ENCODE measurements around the gene MYO3B. TPM values are rescaled to one million over a fixed set of nuclear protein-coding genes. Genes with fewer than 3 reads are reported as not detected.

The MYO3B gene
- total RNA-seq (2014; rRNA removed; shearing (Covaris generic)), result 0.04 TPM in 1 of 2 replicates, not detected in the other

DNA sequence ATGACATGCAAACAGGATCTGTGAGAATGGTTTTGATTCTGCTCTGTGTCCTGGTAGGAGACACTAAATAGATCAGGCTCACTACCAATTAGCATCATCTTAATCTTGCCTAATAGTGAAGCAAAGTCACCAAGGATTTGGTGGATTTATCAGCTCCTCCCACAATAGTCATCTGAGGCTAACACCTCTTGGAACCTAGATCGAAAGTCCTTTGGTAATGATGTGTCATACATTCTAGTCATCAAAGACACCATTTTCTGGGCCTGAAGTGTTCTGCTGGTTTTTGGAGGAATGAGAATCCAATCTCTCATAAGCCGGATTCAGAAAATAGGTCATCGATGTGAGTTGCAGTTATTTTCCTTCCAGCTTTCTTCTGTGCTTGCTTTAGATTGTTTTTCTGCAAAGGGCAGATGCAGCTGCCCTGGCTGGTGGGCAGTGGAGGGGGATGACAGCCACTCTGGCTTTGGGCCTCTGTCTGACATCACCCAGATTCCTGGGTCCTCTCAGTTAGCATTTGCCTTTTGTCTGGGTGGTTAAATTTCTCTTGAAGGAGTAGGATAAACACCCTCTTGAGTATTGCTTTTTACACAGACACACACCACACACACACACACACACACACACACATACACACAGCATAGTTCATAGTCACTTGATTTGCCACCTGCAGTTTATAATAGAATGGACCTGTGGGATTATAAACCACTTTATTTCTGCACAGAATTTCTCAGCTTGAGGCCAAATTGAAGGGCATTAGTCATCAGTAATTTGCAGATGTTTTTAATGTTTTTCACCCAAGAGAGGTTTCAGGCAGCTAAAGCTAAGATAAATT lies at the start of gene MYO3B:
MYO3B (plus strand) TSS at position 198 of the 832 bp plus-strand sequence; CDS start at position 339, 141 bp downstream.
- H3K4me3 ChIP-seq, result no peak within 1 kb of the TSS
- no peaks in the 10 kb centered on the region for H3K36me3 ChIP-seq
- no peak for DNase-seq
- H3K4me1 ChIP-seq, result no peaks in the 10 kb centered on the region
- H3K9me3 ChIP-seq (replicated peaks), result no peaks in the 10 kb centered on the region
- H3K27ac ChIP-seq, result no peak within 1 kb of the TSS
- H3K27me3 ChIP-seq, result no peaks in the 10 kb centered on the region

DNA sequence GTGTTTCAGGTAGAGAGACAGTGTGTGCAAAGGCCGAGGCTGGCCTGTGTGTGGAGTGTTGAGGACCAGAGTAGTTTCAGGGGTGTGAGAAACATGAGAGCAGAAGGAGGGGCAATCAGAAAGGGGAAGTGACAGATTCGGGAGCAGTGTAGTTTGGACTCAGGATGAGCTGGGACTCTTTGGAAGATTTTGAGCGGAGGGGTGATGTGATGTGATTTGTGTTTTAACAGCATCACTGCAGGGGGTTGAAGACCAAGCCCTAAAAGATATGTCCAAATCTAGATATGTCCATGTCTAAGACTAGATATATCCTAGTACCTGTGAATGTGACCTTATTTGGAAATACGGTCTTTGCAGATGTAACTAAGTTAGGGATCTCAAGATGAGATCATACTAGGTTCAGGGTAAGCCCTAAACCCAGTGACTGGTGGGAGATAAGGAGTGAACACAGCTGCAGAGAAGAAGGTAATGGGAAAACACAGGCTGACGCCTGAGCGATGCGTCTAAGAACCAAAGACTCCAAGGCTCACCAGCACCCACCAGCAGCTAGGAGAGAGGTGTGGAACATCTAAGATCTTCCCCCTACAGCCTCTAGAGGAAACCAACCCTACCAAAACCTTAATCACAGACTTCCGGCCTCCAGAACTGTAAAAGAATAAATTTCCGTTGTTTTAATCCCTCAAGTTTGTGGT lies 38.5 kb upstream of the MYO3B start:
- Histone ChIP-seq H3K9me3 (replicated peaks) (no peaks in the 10 kb centered on the region), H3K4me3 (no peak overlapping the region), H3K27me3 (no peaks in the 10 kb centered on the region), H3K36me3 (no peaks in the 10 kb centered on the region), H3K27ac (no peak overlapping the region), H3K4me1 (no peaks in the 10 kb centered on the region)
- DNase-seq, result no peak

GRCh38 chr2:170140561-170140960 lies 37.4 kb upstream of the MYO3B start:
- Histone ChIP-seq H3K27ac (no peak overlapping the region), H3K4me1 (no peaks in the 10 kb centered on the region), H3K27me3 (no peaks in the 10 kb centered on the region), H3K9me3 (replicated peaks) (no peaks in the 10 kb centered on the region), H3K4me3 (no peak overlapping the region), H3K36me3 (no peaks in the 10 kb centered on the region)
- DNase-seq, result no peak

DNA sequence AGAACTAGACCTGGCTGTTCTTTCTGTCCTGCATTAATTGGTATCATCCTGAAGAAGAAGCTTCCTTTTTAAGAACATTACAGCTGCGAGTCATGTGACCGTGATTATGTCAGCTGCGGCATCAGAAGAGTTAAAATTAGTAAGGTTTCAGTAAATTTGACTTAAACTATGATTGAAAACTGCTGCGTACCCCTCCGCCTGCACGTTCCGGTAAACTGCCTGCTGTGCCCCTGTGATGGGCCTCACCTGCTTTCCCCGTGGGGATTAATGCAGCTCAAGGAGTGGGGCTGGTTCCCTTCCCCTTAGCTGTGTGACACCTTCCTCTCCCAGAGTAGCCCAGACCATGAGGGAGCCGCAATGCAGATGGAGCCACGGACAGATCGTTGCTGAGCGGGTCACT lies 36.1 kb upstream of the MYO3B start:
- Histone ChIP-seq H3K27ac (no peak overlapping the region), H3K9me3 (replicated peaks) (no peaks in the 10 kb centered on the region), H3K36me3 (no peaks in the 10 kb centered on the region), H3K27me3 (no peaks in the 10 kb centered on the region), H3K4me3 (no peak overlapping the region), H3K4me1 (no peaks in the 10 kb centered on the region)
- no peak for DNase-seq

DNA sequence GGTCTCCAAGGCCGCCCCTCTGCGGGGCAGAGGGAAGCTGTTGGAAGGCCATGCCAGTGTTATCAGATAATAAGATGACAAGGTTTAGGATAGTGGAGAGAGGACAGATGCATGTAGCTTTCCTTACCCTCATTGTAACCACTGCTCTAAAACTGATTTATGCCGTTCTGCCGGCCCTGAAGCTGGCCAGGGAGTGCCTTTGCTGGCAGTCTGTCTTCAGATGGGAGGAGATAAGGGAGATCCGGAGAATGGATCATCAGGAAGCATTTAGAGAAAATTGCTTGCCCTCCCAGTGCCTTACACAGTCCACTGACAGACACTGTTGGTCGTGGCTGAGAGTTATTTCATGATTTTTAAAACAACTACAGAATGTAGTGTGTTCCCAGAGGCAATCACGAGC lies 35.4 kb upstream of the MYO3B start:
- Histone ChIP-seq H3K9me3 (replicated peaks) (no peaks in the 10 kb centered on the region), H3K4me3 (no peak overlapping the region), H3K27me3 (no peaks in the 10 kb centered on the region), H3K36me3 (no peaks in the 10 kb centered on the region), H3K27ac (no peak overlapping the region), H3K4me1 (no peaks in the 10 kb centered on the region)
- no peak for DNase-seq

- H3K4me3 ChIP-seq, result no peak overlapping the region
- no peak for DNase-seq
- H3K9me3 ChIP-seq (replicated peaks), result no peaks in the 10 kb centered on the region
- no peaks in the 10 kb centered on the region for H3K27me3 ChIP-seq
- no peak overlapping the region for H3K27ac ChIP-seq
- H3K4me1 ChIP-seq, result no peaks in the 10 kb centered on the region
- no peaks in the 10 kb centered on the region for H3K36me3 ChIP-seq
These were observed 34.8 kb upstream of the MYO3B start for GRCh38 chr2:170143045-170143717.

DNA sequence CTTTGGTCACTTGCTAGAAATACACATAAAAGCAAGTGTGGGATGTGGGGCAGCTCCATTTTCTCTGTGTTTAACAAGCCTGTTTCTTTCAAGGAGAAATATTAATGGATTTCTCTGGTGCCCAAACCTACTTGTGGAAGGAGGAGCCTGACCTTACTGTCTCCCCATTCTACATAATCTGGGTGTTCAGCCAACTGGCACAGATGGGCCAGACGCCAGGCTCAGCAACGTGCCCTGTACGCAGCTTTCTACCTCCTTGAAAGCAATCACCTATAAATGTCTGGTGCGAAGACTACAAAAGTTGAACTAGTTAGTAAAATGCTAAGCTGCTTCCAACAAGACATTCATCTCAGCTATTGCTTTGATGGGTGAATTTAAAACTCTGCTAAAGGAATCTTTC lies 33.2 kb upstream of the MYO3B start:
- DNase-seq, result no peak
- H3K4me1 ChIP-seq, result no peaks in the 10 kb centered on the region
- H3K27ac ChIP-seq, result no peak overlapping the region
- H3K27me3 ChIP-seq, result no peaks in the 10 kb centered on the region
- no peak overlapping the region for H3K4me3 ChIP-seq
- no peaks in the 10 kb centered on the region for H3K9me3 ChIP-seq (replicated peaks)
- no peaks in the 10 kb centered on the region for H3K36me3 ChIP-seq

- no peaks in the 10 kb centered on the region for H3K27me3 ChIP-seq
- H3K4me3 ChIP-seq, result no peak overlapping the region
- H3K4me1 ChIP-seq, result no peaks in the 10 kb centered on the region
- H3K9me3 ChIP-seq (replicated peaks), result no peaks in the 10 kb centered on the region
- no peak overlapping the region for H3K27ac ChIP-seq
- DNase-seq, result no peak
- no peaks in the 10 kb centered on the region for H3K36me3 ChIP-seq
These were observed 32.8 kb upstream of the MYO3B start for GRCh38 chr2:170145191-170145590.

DNA sequence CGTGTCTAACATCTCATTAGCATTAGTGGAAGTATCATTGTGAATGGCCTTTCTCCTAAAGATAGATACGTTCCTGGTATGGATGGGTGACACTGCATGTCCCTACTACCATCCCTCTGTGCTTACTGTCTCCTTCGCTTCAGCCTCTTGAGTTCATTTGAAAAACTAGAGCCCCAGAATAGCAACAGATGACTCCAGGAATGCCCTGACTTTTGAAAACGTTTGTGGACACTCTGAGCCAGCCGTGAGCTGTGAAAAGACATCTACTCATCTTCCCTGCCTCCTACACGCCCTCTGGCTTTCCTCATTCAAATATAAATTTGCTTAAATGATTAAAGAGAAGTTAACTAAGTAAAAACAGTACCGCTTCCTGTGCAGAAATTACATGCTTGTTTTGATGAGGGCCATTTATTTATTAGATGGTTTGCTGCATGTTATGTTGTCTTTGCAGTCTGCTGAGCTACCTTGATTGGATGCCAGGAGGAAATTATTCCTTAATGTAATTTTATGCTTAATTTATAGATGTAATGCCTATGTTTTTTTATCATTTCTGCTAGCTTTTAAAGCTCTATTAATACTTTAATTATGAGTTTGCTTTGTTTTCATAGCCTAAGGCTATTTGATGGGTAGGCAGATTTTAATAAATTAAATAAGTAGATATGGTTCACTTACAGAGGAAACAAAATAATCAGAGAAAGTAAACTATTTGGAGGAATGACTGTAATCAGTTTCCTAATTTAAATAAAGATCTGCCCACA lies 32.1 kb upstream of the MYO3B start:
- no peak overlapping the region for H3K27ac ChIP-seq
- H3K4me3 ChIP-seq, result no peak overlapping the region
- no peaks in the 10 kb centered on the region for H3K4me1 ChIP-seq
- no peak for DNase-seq
- H3K9me3 ChIP-seq (replicated peaks), result no peaks in the 10 kb centered on the region
- H3K27me3 ChIP-seq, result no peaks in the 10 kb centered on the region
- no peaks in the 10 kb centered on the region for H3K36me3 ChIP-seq

GRCh38 chr2:170146784-170147183 lies 31.2 kb upstream of the MYO3B start:
- H3K36me3 ChIP-seq, result no peaks in the 10 kb centered on the region
- H3K27ac ChIP-seq, result no peak overlapping the region
- H3K27me3 ChIP-seq, result no peaks in the 10 kb centered on the region
- no peaks in the 10 kb centered on the region for H3K9me3 ChIP-seq (replicated peaks)
- H3K4me1 ChIP-seq, result no peaks in the 10 kb centered on the region
- DNase-seq, result no peak
- H3K4me3 ChIP-seq, result no peak overlapping the region

GRCh38 chr2:170147576-170147975 lies 30.4 kb upstream of the MYO3B start:
- no peaks in the 10 kb centered on the region for H3K9me3 ChIP-seq (replicated peaks)
- H3K27ac ChIP-seq, result no peak overlapping the region
- H3K36me3 ChIP-seq, result no peaks in the 10 kb centered on the region
- H3K4me3 ChIP-seq, result no peak overlapping the region
- no peaks in the 10 kb centered on the region for H3K4me1 ChIP-seq
- DNase-seq, result no peak
- H3K27me3 ChIP-seq, result no peaks in the 10 kb centered on the region

DNA sequence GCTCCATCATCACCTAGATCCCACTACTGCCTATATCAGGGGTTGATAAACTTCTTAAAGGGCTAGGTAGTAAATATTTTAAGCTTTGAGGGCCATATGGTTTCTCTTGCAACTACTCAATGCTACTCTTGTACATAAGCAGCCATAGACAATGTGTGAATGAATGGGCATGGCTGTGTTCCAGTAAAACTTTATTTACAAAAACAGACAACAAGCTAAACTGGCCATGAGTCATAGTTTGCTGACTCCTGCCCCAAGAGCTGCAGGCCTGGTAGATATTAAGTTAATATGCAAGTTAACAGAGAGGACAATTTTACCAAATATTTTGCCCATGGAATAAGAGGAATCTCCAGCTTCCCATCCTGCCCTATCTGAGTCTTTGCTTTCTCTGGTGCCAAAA lies 29.8 kb upstream of the MYO3B start:
- H3K9me3 ChIP-seq (replicated peaks), result no peaks in the 10 kb centered on the region
- no peaks in the 10 kb centered on the region for H3K4me1 ChIP-seq
- H3K36me3 ChIP-seq, result no peaks in the 10 kb centered on the region
- no peaks in the 10 kb centered on the region for H3K27me3 ChIP-seq
- no peak overlapping the region for H3K4me3 ChIP-seq
- DNase-seq, result no peak
- no peak overlapping the region for H3K27ac ChIP-seq

- Histone ChIP-seq H3K9me3 (replicated peaks) (no peaks in the 10 kb centered on the region), H3K4me1 (no peaks in the 10 kb centered on the region), H3K27ac (no peak overlapping the region), H3K4me3 (no peak overlapping the region), H3K36me3 (no peaks in the 10 kb centered on the region), H3K27me3 (no peaks in the 10 kb centered on the region)
- DNase-seq, result no peak
These were observed 25.5 kb upstream of the MYO3B start for GRCh38 chr2:170152421-170152820.

- H3K4me3 ChIP-seq, result no peak overlapping the region
- DNase-seq, result no peak
- no peaks in the 10 kb centered on the region for H3K9me3 ChIP-seq (replicated peaks)
- no peak overlapping the region for H3K27ac ChIP-seq
- H3K27me3 ChIP-seq, result no peaks in the 10 kb centered on the region
- no peaks in the 10 kb centered on the region for H3K36me3 ChIP-seq
- no peaks in the 10 kb centered on the region for H3K4me1 ChIP-seq
These were observed 22.8 kb upstream of the MYO3B start for GRCh38 chr2:170155022-170155722.
